ENCODE results near the gene MTCL1.

The MTCL1 gene

GRCh38 chr18:8713691-8714090 is 8.3 kb downstream of the MTCL1 start:
- TF ChIP-seq CTCF (conservative IDR thresholded peaks at IDR 0.05; ENCODE audit: low read depth, low read length): no peak
- Histone ChIP-seq H3K4me2 (no peak overlapping the region), H3K27ac (no peak overlapping the region), H3K4me3 (IDR thresholded peaks at IDR 0.05; ENCODE audit: insufficient read depth, low read depth, low read length) (no peak overlapping the region), H3K4me1 (ENCODE audit: low read depth, poor library complexity, severe bottlenecking) (no peaks in the 10 kb centered on the region), H3K9ac (no peak overlapping the region), H3K27me3 (ENCODE audit: insufficient read depth, low read depth) (no peaks in the 10 kb centered on the region), H4K20me1 (ENCODE audit: insufficient read depth) (no peaks in the 10 kb centered on the region), H3K79me2 (ENCODE audit: insufficient read depth, low read depth) (no peaks in the 10 kb centered on the region), H3K36me3 (ENCODE audit: insufficient read depth) (no peaks in the 10 kb centered on the region), H2AFZ (ENCODE audit: low read depth) (no peak overlapping the region)

GRCh38 chr18:8715599-8715998 is 10.2 kb downstream of the MTCL1 start:
- Histone ChIP-seq H4K20me1 (ENCODE audit: insufficient read depth) (no peaks in the 10 kb centered on the region), H3K4me2 (no peak overlapping the region), H3K36me3 (ENCODE audit: insufficient read depth) (no peaks in the 10 kb centered on the region), H3K79me2 (ENCODE audit: insufficient read depth, low read depth) (no peaks in the 10 kb centered on the region), H3K4me1 (ENCODE audit: low read depth, poor library complexity, severe bottlenecking) (no peaks in the 10 kb centered on the region), H3K9ac (no peak overlapping the region), H3K4me3 (IDR thresholded peaks at IDR 0.05; ENCODE audit: insufficient read depth, low read depth, low read length) (no peak overlapping the region), H2AFZ (ENCODE audit: low read depth) (no peak overlapping the region), H3K27ac (no peak overlapping the region), H3K27me3 (ENCODE audit: insufficient read depth, low read depth) (no peaks in the 10 kb centered on the region)
- no peak for TF ChIP-seq CTCF (conservative IDR thresholded peaks at IDR 0.05; ENCODE audit: low read depth, low read length)

- Histone ChIP-seq H3K4me2 (no peak overlapping the region), H3K36me3 (ENCODE audit: insufficient read depth) (no peaks in the 10 kb centered on the region), H3K4me1 (ENCODE audit: low read depth, poor library complexity, severe bottlenecking) (no peaks in the 10 kb centered on the region), H4K20me1 (ENCODE audit: insufficient read depth) (no peaks in the 10 kb centered on the region), H3K79me2 (ENCODE audit: insufficient read depth, low read depth) (no peaks in the 10 kb centered on the region), H2AFZ (ENCODE audit: low read depth) (no peak overlapping the region), H3K27ac (no peak overlapping the region), H3K27me3 (ENCODE audit: insufficient read depth, low read depth) (no peaks in the 10 kb centered on the region), H3K4me3 (IDR thresholded peaks at IDR 0.05; ENCODE audit: insufficient read depth, low read depth, low read length) (no peak overlapping the region), H3K9ac (no peak overlapping the region)
- no peak for TF ChIP-seq CTCF (conservative IDR thresholded peaks at IDR 0.05; ENCODE audit: low read depth, low read length)
These were observed 11.8 kb downstream of the MTCL1 start for GRCh38 chr18:8717011-8717770.

- Histone ChIP-seq H3K27ac (no peak overlapping the region), H4K20me1 (ENCODE audit: insufficient read depth) (no peaks in the 10 kb centered on the region), H3K4me2 (no peak overlapping the region), H3K4me3 (IDR thresholded peaks at IDR 0.05; ENCODE audit: insufficient read depth, low read depth, low read length) (no peak overlapping the region), H2AFZ (ENCODE audit: low read depth) (no peak overlapping the region), H3K36me3 (ENCODE audit: insufficient read depth) (no peaks in the 10 kb centered on the region), H3K9ac (no peak overlapping the region), H3K79me2 (ENCODE audit: insufficient read depth, low read depth) (no peaks in the 10 kb centered on the region), H3K4me1 (ENCODE audit: low read depth, poor library complexity, severe bottlenecking) (no peaks in the 10 kb centered on the region), H3K27me3 (ENCODE audit: insufficient read depth, low read depth) (no peaks in the 10 kb centered on the region)
- TF ChIP-seq CTCF (conservative IDR thresholded peaks at IDR 0.05; ENCODE audit: low read depth, low read length): no peak
These were observed 13.1 kb downstream of the MTCL1 start for GRCh38 chr18:8718401-8718913.

All from KMS-11 (cell line).